Loucy (cell line): Measurements from ENCODE around the gene MYO7B.

ENCODE experiments used
- EZH2phosphoT487 ChIP-seq: fragments of 200-600 bp; IDR thresholded peaks from 2 replicates; pipeline ENCODE4 v1.6.1; 2018; ENCODE audit warnings: antibody characterized with exemption, mild to moderate bottlenecking, moderate library complexity, borderline replicate concordance
- TF ChIP-seq, protein P1 (sequence below): fragments of 200-600 bp; sonication (generic); conservative IDR thresholded peaks from 2 replicates; pipeline ENCODE4 v1.5.1; 2014; ENCODE audit warnings: mild to moderate bottlenecking, antibody characterized with exemption, low read length

DNA sequence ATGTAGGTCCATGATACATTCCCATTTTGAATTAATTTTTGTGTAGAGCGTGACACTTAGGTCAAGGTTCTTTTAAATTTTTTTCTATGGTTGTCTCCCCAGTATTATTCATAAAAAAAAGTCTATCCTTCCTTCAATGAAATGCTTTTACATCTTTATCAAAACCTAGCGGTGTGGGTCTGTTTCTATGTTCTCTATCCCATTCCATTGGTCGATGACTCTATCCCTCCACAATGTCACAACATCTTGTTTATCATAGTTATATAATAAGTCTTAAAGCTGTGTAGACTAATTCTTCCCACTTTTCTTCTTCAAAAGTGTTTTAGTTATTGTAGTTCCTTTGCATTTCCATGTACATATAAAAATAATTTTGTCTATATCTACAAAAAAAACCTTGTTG, 63.2 kb downstream of the MYO7B start:
- TF ChIP-seq, protein P1, sequence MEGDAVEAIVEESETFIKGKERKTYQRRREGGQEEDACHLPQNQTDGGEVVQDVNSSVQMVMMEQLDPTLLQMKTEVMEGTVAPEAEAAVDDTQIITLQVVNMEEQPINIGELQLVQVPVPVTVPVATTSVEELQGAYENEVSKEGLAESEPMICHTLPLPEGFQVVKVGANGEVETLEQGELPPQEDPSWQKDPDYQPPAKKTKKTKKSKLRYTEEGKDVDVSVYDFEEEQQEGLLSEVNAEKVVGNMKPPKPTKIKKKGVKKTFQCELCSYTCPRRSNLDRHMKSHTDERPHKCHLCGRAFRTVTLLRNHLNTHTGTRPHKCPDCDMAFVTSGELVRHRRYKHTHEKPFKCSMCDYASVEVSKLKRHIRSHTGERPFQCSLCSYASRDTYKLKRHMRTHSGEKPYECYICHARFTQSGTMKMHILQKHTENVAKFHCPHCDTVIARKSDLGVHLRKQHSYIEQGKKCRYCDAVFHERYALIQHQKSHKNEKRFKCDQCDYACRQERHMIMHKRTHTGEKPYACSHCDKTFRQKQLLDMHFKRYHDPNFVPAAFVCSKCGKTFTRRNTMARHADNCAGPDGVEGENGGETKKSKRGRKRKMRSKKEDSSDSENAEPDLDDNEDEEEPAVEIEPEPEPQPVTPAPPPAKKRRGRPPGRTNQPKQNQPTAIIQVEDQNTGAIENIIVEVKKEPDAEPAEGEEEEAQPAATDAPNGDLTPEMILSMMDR = no peak
- TF ChIP-seq EZH2phosphoT487 = no peak
